Osteoblast (primary cell): ENCODE results near the gene VAMP2. TPM values are rescaled to one million over a fixed set of nuclear protein-coding genes. Genes with fewer than 3 reads are reported as not detected.

Experiments used
- DNase-seq: peaks from one replicate; pipeline ENCODE4 v3.0.0; 2011; ENCODE audit warnings: low spot score, mixed read lengths; ENCODE audit not compliant: insufficient read length; ENCODE audit errors: missing footprints
- H2AFZ ChIP-seq: 2 replicates; pipeline ENCODE4 v1.6.0; 2011; ENCODE audit warnings: mild to moderate bottlenecking, low read length
- H3K27ac ChIP-seq: 2 replicates; pipeline ENCODE4 v1.5.1; 2011; ENCODE audit warnings: mild to moderate bottlenecking, low read depth, low read length, moderate library complexity
- H3K27me3 ChIP-seq: 2 replicates; pipeline ENCODE4 v1.6.0; 2012; ENCODE audit warnings: mild to moderate bottlenecking, control low read depth, inconsistent platforms, low read length, moderate library complexity; ENCODE audit not compliant: insufficient read depth
- H3K36me3 ChIP-seq: 2 replicates; pipeline ENCODE4 v1.5.1; 2011; ENCODE audit warnings: mild to moderate bottlenecking, low read length, control low read depth, moderate library complexity; ENCODE audit not compliant: insufficient read depth
- H3K4me1 ChIP-seq: 2 replicates; pipeline ENCODE4 v1.5.1; 2011; ENCODE audit warnings: mild to moderate bottlenecking, low read length, control low read depth, moderate library complexity; ENCODE audit not compliant: insufficient read depth
- H3K4me2 ChIP-seq: 2 replicates; pipeline ENCODE4 v1.6.0; 2011; ENCODE audit warnings: mild to moderate bottlenecking, low read length; ENCODE audit not compliant: insufficient read depth
- H3K4me3 ChIP-seq: fragments of 200-600 bp; sonication (generic); 3 replicates; pipeline ENCODE4 v1.5.1; 2012; ENCODE audit warnings: mild to moderate bottlenecking, low read length, inconsistent platforms; ENCODE audit not compliant: insufficient read depth
- H3K79me2 ChIP-seq: 2 replicates; pipeline ENCODE4 v1.6.0; 2012; ENCODE audit warnings: mild to moderate bottlenecking, low read length, control low read depth, inconsistent platforms; ENCODE audit not compliant: insufficient read depth
- H3K9me3 ChIP-seq: 2 replicates; pipeline ENCODE4 v1.5.1; 2011; ENCODE audit warnings: low read depth, low read length, control low read depth
- H4K20me1 ChIP-seq: 2 replicates; pipeline ENCODE4 v1.6.0; 2012; ENCODE audit warnings: mild to moderate bottlenecking, low read length, control low read depth; ENCODE audit not compliant: insufficient read depth
- total RNA-seq: library from RNA; depleted of rRNA; stranded (reverse); fragments of >200 nt; gene quantifications from 2 replicates; pipeline ENCODE4 v1.2.3, GENCODE V29; 2012
- TF ChIP-seq, protein P1 (sequence below): IDR thresholded peaks from 2 replicates; pipeline ENCODE4 v1.5.1; 2011; ENCODE audit warnings: mild to moderate bottlenecking, low read depth, low read length, moderate library complexity; ENCODE audit errors: extremely low read depth

Gene VAMP2
- total RNA-seq, 1 donor = 5.4 TPM

DNA sequence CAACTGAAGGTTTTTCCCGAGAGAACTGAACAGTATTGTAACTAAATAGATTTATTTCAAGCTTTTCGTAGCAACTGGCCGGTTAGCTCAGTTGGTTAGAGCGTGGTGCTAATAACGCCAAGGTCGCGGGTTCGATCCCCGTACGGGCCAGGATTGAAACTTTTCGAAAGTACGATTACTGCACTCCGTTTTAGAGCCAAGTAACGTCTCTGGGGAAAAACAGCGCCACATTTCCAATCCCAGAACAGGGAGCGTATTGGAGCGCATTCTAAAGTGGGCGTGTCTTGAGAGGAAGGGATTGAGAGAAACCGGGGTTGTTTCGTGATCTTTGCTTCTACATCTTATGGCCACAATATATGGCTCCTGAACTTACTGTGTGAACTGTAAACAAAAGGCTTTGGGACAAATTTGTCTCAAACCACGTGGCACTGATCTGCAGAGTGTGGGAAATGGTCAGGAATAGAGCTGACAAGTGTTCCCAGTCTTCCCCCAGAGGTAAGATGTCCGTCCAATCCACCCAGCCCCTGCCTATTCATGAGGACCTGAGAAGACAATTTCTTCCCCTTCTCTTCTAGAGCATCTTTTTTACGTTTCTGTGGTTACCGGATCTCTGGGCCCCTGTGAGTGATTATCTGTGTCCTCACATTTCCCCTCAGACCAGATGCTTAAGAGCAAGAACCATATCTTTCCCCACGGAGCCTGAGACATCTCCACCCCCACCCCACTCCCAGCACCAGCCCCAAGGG, 24.9 kb upstream of the VAMP2 start:
- peak overlapping the region; percentile 90 for H3K4me2 ChIP-seq
- peaks cover 17% of the 10 kb centered on the region for H4K20me1 ChIP-seq
- H3K27ac ChIP-seq = peak overlapping the region; percentile 76
- peak; percentile 94 for DNase-seq
- no peak overlapping the region for H2AFZ ChIP-seq
- peaks cover 17% of the 10 kb centered on the region for H3K79me2 ChIP-seq
- H3K4me1 ChIP-seq = peaks cover 40% of the 10 kb centered on the region
- peaks cover 2% of the 10 kb centered on the region for H3K27me3 ChIP-seq
- no peaks in the 10 kb centered on the region for H3K36me3 ChIP-seq
- TF ChIP-seq, protein P1, sequence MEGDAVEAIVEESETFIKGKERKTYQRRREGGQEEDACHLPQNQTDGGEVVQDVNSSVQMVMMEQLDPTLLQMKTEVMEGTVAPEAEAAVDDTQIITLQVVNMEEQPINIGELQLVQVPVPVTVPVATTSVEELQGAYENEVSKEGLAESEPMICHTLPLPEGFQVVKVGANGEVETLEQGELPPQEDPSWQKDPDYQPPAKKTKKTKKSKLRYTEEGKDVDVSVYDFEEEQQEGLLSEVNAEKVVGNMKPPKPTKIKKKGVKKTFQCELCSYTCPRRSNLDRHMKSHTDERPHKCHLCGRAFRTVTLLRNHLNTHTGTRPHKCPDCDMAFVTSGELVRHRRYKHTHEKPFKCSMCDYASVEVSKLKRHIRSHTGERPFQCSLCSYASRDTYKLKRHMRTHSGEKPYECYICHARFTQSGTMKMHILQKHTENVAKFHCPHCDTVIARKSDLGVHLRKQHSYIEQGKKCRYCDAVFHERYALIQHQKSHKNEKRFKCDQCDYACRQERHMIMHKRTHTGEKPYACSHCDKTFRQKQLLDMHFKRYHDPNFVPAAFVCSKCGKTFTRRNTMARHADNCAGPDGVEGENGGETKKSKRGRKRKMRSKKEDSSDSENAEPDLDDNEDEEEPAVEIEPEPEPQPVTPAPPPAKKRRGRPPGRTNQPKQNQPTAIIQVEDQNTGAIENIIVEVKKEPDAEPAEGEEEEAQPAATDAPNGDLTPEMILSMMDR = peak; percentile 6
- no peaks in the 10 kb centered on the region for H3K9me3 ChIP-seq
- H3K4me3 ChIP-seq = peak overlapping the region; percentile 93

DNA sequence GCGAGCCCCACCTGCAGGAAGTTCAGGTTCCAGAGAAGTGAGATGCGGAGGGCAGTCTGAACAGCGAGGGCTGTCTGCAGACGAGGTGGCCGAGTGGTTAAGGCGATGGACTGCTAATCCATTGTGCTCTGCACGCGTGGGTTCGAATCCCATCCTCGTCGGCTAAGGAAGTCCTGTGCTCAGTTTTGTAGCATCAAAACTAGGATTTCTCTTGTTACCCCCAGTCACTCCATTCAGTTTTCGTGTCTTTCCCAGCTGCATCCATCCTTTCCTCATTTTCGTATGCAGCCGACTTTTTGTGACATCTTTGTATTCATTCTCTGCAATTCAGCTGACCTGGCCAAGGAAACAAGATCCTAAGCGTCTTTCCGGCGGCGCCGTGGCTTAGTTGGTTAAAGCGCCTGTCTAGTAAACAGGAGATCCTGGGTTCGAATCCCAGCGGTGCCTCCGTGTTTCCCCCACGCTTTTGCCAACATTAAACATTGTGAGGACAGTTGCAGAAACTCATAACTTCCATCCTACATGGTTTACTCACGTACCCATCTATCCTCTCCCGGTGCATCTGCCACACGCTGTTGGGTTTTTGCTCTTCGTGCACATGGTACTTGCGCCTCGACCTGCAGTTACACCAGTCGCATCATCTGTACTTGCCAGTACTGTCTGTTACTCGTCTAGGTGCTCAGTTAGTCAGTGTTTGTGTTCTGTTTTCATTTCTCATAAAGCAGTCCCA, 24.2 kb upstream of the VAMP2 start:
- peaks cover 17% of the 10 kb centered on the region for H3K79me2 ChIP-seq
- peak; percentile 93 for DNase-seq
- TF ChIP-seq, protein P1 = no peak
- peak overlapping the region; percentile 76 for H3K27ac ChIP-seq
- H3K4me3 ChIP-seq = peak overlapping the region; percentile 90
- H3K27me3 ChIP-seq = peaks cover 4% of the 10 kb centered on the region
- H2AFZ ChIP-seq = peak overlapping the region; percentile 94
- H3K4me1 ChIP-seq = peaks cover 33% of the 10 kb centered on the region
- no peaks in the 10 kb centered on the region for H3K9me3 ChIP-seq
- no peaks in the 10 kb centered on the region for H3K36me3 ChIP-seq
- H4K20me1 ChIP-seq = peaks cover 17% of the 10 kb centered on the region
- H3K4me2 ChIP-seq = peak overlapping the region; percentile 90

DNA sequence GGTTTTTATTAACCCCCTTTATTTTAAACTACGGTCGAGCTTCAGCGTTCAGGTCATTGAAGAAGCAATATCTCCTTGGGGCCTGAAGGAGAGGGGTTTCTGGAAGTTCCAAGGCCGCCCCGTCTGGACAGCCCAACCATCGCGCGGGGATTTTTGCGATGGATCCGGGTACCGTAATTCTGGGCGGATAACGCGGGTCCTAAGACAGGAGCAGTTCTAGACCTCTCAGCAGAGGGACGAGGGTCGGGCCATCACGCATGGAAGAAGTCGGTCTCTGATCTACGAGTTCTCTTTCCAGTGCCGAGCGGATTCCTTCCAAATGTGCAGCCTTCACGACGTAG, 23.7 kb upstream of the VAMP2 start:
- Histone ChIP-seq H3K27me3 (peaks cover 4% of the 10 kb centered on the region), H3K9me3 (no peaks in the 10 kb centered on the region), H3K79me2 (peaks cover 17% of the 10 kb centered on the region), H4K20me1 (peaks cover 17% of the 10 kb centered on the region), H3K27ac (peak overlapping the region; percentile 76), H2AFZ (peak overlapping the region; percentile 94), H3K4me3 (peak overlapping the region; percentile 90), H3K4me2 (peak overlapping the region; percentile 90), H3K4me1 (peaks cover 30% of the 10 kb centered on the region), H3K36me3 (no peaks in the 10 kb centered on the region)
- no peak for DNase-seq
- TF ChIP-seq, protein P1 = peak; percentile 35
